Measurements from ENCODE around the gene NAP1L1.
"Not testable (repeated sequence)": the region's sequence is repeated elsewhere in the genome, so short reads cannot be mapped to it uniquely, and the experiment has no call there.

NAP1L1 gene

GRCh38 chr12:76020281-76020680 is 64.2 kb downstream of the NAP1L1 start:
- DNase-seq (ENCODE audit: low read depth) = peak; percentile 66

GRCh38 chr12:76018672-76019071 is 65.8 kb downstream of the NAP1L1 start:
- no peak for DNase-seq (ENCODE audit: low read depth)

- DNase-seq (ENCODE audit: low read depth) = no peak
Measured at GRCh38 chr12:76018111-76018510, 66.4 kb downstream of the NAP1L1 start.

GRCh38 chr12:76014007-76014406 is 70.5 kb downstream of the NAP1L1 start:
- DNase-seq (ENCODE audit: low read depth) = no peak

GRCh38 chr12:76013603-76014002 is 70.9 kb downstream of the NAP1L1 start:
- DNase-seq (ENCODE audit: low read depth) = no peak

GRCh38 chr12:76012644-76013043 is 71.8 kb downstream of the NAP1L1 start:
- DNase-seq (ENCODE audit: low read depth) = no peak

GRCh38 chr12:76010732-76011458 is 73.6 kb downstream of the NAP1L1 start:
- DNase-seq (ENCODE audit: low read depth) = no peak

GRCh38 chr12:76008428-76008827 is 76.1 kb downstream of the NAP1L1 start:
- DNase-seq (ENCODE audit: low read depth) = no peak

GRCh38 chr12:76007640-76008039 is 76.8 kb downstream of the NAP1L1 start:
- DNase-seq (ENCODE audit: low read depth) = no peak

- DNase-seq (ENCODE audit: low read depth) = no peak
Measured at GRCh38 chr12:76006028-76006925, 78.2 kb downstream of the NAP1L1 start.

- DNase-seq (ENCODE audit: low read depth) = no peak
Measured at GRCh38 chr12:76003355-76003638, 81.2 kb downstream of the NAP1L1 start.

GRCh38 chr12:76002598-76003354 is 81.7 kb downstream of the NAP1L1 start:
- no peak for DNase-seq (ENCODE audit: low read depth)

- no peak for DNase-seq (ENCODE audit: low read depth)
Measured at GRCh38 chr12:75998292-75999063, 86.0 kb downstream of the NAP1L1 start.

- DNase-seq (ENCODE audit: low read depth) = no peak
Measured at GRCh38 chr12:75997658-75998057, 86.8 kb downstream of the NAP1L1 start.

- DNase-seq (ENCODE audit: low read depth) = no peak
Measured at GRCh38 chr12:75996861-75997447, 87.5 kb downstream of the NAP1L1 start.

GRCh38 chr12:75995691-75996090 is 88.8 kb downstream of the NAP1L1 start:
- DNase-seq (ENCODE audit: low read depth) = no peak

- no peak for DNase-seq (ENCODE audit: low read depth)
Measured at GRCh38 chr12:75994069-75994740, 90.3 kb downstream of the NAP1L1 start.

GRCh38 chr12:75991753-75992152 is 92.7 kb downstream of the NAP1L1 start:
- no peak for DNase-seq (ENCODE audit: low read depth)

GRCh38 chr12:75990189-75990912 is 94.1 kb downstream of the NAP1L1 start:
- DNase-seq (ENCODE audit: low read depth) = no peak

- DNase-seq (ENCODE audit: low read depth) = not testable (repeated sequence)
Measured at GRCh38 chr12:75987709-75988108, 96.8 kb downstream of the NAP1L1 start.

Data from stimulated activated CD8-positive, alpha-beta memory T cell treated with anti-CD3 and anti-CD28 coated beads, Interleukin-4, amount 100 ng/mL, for 24 hours (primary cell).